M059J (cell line): ENCODE data around the gene ARL8A. TPM values are rescaled to one million over a fixed set of nuclear protein-coding genes. Genes with fewer than 3 reads are reported as not detected.
"Not testable (repeated sequence)": the region's sequence is repeated elsewhere in the genome, so short reads cannot be mapped to it uniquely, and the experiment has no call there.

Experiments used
- DNase-seq: peaks from one replicate; pipeline ENCODE4 v3.0.0-alpha.2; 2012; ENCODE audit warnings: low read depth
- total RNA-seq: library from RNA; depleted of rRNA; stranded (reverse); fragments of >200 nt; shearing (Covaris generic); gene quantifications from 2 replicates; pipeline ENCODE4 v1.2.3, GENCODE V29; 2014

ARL8A gene
- total RNA-seq, 1 experiment from 2014 or later, result 24.7 TPM

DNA sequence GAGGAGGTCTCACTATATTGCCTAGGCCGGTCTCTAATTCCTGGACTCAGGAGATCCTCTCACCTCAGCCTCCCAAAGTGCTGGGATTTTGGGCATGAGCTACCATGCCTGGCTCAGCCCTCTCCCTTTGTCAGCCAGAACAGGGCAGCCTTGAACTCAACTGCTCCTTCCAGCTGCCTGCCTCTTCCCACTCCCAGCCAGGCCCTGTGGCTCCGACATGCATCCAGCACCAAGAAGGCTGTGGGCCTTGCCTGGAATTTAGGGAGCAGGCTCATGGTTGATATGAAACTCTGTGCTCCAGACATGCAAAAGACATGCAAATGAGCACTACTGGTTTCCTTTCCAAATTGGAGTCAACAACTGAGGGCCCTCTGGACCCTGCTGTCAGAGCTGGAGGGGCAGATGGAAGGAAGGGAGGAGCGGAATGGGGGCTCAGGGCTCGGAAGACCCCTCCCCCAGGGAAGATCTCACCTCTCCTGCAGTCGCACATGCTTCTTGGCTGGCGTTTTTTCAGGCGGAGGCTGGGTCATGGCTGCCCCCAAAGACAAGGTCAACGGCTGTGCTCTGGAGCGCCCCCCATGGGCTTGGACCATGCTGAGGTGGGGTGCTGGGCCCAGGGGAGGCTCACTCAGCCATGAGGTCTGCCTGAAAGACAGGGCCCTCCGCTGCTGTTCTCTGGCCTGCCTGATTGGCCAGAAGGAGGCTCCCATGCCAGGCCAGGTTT lies 14.4 kb upstream of the ARL8A start:
- no peak for DNase-seq

DNA sequence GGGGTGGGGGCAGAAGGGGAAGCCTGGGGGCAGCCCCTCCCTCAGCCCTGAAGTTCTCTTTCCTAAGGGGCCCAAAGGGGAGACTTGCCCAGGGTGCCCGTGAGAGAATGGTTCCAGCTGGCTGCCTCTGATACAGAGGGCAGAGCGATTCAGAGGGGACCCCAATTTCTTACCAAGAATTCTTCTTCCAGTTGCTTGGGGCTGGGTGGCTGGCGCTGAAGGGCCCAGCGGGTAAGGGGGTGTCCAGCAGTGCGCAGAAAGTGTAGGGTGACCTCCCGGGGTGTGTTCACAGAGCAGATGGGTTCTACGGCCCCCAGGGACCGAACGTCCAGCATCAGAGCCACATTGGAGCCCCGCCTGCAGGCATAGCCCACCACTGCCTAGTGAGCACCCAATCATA lies 13.4 kb upstream of the ARL8A start:
- DNase-seq, result no peak

DNA sequence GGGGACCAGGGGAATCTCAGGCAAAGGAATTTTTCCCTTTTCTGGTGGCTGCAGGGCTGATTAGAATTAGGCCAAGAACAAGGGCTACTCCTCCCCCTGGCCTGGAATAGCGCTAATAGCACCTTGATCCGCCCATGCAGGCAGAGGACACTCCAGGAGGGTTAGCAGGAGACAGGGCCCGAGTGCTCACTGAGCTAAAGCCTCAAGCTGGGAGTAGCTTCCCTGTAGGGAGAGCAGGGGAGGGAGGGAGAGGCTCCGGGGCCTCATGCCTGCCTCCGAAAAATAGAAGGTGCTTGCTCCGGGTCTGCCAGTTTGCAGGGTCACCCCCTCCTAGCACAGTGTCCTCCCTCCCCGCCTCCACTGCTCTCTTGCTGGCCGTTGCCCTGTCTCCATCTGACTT lies 12.1 kb upstream of the ARL8A start:
- DNase-seq, result no peak

DNA sequence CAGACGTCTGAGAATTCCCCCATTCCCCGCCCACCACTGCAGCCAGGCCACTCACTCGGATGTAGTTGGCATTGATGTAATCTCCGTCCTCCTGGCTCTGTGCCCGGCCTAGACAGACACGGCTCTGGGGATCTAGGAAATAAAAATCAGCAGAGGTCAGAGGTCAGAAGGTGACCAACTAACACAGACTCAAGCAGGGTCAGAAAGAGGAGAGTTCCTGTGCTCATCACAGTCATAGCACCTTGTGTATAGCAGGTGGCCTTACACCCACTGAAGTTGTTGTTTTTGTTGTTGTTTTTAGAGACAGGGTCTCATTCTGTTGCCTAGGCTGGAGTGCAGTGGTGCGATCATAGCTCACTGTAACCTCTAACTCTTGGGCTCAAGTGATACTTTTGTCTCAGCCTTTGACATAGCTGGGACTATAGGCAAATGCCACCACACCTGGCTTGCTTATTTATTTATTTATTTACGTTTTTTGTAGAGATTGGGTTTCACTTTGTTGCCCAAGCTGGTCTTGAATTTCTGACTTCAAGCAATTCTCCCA lies 11.0 kb upstream of the ARL8A start:
- peak; percentile 68 for DNase-seq

DNA sequence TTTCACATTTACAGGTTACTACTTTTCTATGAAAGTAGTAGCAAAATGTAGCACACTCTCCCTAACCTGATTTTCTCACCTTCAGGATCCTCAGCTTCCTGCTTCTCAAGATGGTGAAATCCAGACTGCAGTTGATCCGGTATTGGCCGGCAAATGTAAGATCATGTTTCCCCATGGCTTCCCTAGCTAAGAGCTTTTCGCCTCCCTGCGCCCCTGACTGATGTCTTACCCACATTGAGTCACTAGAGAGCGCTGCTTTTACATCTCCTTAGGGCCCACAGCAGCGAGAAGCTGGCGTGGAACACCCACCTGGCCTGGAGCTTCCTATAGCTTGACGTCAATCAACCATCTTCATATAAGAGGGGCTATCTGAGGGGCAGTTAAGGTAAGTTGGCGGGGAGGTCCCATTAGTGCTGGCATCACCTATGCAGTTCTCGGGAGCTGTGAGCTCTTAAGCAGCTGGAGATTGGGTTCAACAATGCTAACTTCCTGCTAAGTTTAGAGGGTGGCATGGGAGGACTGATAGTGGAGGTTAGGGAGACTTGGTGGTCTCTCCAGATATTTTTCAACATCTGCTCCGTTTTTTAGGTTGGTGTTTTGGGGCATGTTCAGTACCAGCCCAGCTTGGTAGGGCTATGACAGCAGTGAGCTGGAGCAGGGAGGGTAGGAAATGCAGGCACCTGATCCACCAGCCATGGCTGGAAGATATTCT lies 10.4 kb upstream of the ARL8A start:
- peak; percentile 59 for DNase-seq

DNA sequence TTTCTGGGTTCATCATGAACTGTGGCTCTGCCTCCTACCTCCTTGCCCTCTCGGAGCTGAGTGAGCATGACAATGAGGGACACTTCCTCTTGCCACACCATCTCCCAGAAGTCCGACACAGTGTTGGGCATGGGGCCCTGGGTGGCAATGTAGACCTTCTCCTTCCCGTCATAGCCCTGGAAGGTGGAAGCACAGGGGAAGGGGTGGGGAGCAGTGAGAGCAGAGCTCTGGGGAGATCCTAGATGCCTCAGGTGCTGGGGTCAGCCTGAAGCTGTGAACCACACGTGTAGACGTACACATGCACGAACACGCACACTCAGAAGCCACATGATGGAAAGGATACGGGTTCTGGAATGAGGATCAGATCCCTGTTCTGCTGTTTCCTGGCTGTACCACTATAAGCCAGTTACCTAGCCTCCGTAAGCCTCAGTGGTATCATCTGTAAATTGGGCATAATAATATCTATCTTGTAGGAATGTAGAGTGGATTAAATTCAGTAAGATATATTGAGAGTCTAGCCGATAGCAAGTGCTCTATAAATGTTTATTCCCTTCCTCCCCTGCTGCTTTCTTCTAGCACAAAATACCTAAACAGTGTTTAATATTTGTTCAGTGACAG lies 9.7 kb upstream of the ARL8A start:
- no peak for DNase-seq

DNA sequence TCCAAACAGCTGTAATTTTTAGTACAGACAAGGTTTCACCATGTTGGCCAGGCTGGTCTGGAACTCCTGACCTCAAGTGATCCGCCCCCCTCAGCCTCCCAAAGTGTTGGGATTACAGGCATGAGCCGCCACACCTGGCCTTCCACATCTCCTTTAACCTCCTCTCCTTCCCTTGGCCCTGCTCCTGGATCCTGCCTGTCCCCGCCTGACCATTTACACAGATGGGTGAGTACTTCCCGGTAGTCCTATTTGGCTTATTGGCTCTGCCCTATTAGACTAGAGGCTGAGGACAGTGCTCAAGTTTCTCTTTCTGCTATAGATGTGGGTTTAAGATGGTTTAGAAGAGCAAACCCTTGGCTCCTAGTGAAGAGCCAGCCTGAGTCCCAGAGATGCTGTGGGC lies 8.7 kb upstream of the ARL8A start:
- no peak for DNase-seq

DNA sequence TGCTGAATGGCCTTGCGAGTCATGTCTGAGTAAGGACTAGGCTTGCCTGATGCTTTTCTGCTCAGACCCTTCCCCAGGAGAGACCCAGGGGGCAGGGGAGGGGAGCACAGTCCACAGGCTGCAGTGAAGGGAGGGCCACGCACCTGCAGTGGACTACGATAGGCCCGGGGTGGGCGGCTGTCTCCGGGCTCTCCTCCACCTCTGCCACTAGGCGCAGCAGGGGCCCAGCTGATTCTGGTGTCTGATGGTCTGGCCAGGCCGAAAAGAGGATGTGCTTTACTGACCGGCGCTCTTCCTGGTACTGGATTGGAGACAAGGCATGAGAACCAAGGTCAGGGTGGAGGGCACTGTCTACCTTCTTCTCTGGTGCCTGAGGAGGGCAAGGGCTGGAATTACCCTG lies 7.9 kb upstream of the ARL8A start:
- DNase-seq, result no peak

DNA sequence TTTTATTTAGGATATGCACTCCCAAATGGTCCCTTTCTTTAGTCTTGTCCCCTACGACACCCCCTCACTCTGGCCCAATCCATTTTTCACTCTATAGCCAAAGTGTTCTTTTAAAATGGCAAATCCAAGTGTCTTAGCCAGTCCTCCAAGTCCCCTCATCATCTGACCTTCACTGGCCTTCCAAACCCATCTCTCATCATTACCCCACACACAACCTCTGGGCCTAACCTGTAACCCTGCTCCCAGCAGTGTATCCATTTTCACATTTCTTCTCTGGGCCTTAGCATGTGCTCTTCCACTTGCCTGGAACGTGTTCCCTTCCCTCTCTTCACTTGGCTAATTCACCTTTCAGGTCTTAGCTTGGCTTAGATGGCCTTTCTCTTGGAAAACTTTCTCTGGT lies 6.5 kb upstream of the ARL8A start:
- DNase-seq, result no peak

DNA sequence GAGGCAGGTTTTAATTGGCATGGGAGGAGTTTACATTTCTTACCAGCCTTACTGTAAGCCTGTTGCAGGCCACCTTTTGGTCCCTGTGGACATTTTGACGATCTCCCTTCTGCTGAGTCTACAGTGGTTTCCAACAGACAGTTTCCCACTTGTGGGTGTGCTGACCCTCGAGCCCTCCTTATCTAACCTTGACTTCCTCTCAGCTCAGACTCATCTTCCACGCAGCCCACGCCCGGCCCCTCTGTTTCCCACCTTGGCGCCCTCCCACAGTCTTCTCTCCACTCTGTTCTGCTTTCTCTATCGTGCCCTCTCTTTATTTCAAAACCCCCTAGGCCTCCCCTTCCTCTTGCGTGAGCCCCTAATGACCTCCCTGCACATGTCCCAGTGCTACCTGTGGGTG lies 6.1 kb upstream of the ARL8A start:
- no peak for DNase-seq

DNA sequence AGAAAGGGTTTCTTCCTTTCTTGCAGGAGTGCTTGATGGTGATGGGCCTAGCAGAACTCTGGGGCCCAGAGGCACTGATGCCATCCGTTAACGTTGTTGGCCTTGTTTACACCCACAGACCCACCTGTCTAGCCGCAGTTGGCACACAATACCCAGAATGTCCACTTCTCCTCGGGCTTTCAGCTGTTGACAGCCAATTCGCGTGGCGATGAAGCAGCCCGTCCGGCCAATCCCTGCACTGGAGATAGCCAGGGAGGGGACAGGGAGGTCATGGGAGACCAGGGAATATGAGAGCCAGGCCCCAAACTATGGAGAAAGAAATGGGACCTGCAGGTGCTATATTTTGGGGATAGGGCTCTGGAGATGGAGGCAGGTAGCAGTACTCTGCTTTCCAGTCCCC lies 5.7 kb upstream of the ARL8A start:
- DNase-seq, result no peak

DNA sequence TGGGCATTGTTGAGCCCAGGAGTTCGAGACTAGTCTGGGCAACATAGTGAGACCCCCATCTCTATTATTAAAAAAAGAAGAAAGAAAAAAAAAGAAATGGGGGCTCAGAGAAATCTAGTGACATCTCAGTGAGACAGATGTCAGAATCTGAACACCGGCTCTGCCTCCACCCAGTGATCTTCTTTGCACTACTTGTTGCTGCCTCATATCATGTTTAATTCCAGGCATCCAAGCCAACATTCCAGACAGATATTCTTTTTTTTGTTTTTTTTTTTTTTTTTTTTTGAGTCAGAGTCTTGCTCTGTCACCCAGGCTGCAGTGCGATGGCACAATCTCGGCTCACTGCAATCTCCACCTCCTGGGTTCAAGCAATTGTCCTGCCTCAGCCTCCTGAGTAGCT lies 5.0 kb upstream of the ARL8A start:
- no peak for DNase-seq

DNA sequence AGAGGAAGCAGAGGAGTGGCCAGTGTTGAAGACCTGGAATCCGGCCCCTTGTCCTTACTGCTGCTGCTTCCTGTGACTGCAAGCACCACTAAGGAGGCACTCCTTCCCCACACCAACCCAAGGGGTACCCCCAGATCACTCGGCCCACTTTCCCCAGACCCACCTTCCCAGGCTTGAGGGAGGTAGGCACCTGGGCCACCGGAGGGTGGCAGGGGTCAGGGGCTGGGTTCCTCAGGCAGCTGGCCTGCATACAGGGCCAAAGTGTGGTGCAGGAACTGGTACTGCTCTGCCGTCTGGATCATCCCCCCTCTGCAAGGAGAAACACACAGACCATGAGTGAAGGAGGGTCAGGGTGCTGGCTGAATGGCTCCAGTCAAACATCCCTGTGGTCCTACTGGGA lies 3.9 kb upstream of the ARL8A start:
- DNase-seq, result no peak

DNA sequence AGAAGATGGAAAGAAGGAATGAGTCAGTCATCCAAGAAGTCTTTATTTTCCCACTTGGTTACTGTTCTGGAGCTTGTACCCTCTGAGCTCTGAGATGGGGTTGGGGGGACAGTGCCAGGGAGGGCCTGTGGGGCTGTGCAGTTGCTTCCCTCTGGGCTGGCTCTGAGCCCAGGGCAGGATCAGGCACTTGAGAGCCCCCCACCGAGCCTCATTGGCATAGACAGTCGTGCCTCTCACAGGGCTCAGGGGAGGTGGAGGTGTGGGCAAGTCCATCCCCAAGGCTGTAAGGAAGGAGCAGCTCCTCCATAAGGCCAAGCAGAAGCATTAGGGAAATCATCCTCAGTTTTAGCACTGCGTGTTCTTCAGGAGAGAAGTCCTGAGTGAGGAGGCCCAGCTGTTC lies 2.5 kb upstream of the ARL8A start:
- no peak for DNase-seq

DNA sequence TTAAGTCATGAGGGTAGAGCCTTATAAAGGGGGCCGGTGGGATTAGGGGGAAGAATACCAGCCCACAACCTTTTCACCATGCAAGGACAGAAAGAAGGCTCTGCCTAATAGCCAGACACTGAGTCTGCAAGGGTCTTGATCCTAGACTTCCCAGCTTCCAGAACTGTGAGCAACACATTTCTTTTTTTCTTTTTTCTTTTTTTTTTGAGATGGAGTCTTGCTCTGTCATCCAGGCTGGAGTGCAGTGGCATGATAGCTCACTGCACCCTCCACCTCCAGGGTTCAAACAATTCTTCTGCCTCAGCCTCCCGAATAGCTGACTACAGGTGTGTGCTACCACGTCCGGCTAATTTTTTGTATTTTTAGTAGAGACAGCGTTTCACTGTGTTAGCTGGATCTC lies 1.7 kb upstream of the ARL8A start:
- no peak for DNase-seq

DNA sequence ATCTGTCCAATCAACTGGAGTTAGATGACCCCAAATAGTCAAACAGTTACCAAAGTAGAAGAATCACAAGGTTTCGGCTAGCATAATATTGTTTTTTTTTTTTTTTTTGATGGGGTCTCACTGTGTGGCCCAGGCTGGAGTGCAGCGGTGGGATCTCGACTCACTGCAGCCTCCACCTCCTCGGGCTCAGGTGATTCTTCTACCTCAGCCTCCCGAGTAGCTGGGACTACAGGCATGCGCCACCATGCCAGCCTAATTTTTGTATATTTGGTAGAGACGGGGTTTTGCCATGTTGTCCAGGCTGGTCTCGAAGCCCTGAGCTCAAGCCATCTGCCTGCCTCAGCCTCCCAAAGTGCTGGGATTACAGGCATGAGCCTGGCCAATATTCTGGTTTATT lies 1.2 kb upstream of the ARL8A start:
- DNase-seq, result not testable (repeated sequence)

DNA sequence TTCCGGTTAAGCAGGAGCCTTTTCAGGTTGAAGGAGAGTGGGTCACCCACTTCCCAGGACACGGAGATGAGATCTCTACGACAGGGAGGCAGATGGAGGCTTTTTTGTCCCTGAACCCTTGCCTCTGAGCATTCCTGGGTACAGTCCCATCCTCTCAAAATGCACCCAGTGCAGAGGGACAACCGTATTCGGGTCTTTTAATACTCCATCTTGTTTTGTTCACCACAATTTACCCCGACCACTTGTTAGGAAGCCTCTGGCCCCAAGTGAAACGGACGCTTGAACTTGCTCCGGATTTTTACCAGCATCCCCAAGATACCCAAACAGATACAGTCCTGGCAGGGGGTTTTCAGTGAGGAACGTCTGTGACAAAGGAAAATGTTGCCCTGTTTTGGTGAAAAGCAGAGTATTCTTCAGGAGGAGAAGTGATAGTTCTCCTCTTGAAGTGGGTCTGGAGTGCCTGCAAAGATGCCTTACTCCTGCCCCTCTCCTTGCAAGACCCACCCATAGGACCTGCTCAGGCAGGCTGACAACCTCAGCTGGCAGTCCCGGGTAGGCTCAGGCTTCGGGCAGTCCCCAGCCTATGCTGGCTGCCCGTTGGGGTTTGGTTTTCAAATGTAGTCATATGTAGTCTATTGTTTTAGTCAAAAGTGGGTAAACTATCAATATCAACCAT lies 669 bp upstream of the ARL8A start:
- no peak for DNase-seq

DNA sequence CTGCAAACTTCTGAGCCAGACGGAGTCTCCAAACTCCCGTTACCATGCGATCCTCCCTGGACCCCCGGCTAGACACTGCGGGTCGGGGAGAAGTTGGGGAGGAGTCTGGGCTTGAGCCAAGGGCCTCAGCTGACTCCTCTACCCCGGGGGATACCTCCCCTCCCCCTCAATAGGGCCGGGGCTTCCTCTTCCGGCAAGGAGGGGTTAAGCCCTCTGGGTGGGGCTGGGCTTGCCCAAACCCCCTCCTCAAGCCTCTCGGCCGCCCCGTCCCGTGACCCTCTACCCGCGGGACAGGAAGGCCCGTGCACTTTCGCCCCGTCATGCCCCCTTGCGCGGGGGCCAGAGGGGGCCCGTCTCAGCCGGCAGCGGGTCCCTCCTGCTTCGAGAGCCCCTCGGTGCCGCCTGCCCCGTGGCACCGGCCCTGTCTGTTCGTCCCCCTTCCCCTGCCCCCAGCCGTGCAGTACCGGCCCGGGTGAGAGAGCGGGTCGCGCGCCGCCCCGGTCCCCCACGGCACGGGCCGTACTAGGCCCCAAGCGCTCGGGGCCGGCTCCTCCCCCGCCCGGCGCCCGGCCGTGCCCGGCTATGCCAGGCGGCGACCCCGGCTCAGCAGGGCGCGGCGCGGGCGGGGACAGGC lies 652 bp downstream of the ARL8A start:
- DNase-seq, result peak; percentile 22

DNA sequence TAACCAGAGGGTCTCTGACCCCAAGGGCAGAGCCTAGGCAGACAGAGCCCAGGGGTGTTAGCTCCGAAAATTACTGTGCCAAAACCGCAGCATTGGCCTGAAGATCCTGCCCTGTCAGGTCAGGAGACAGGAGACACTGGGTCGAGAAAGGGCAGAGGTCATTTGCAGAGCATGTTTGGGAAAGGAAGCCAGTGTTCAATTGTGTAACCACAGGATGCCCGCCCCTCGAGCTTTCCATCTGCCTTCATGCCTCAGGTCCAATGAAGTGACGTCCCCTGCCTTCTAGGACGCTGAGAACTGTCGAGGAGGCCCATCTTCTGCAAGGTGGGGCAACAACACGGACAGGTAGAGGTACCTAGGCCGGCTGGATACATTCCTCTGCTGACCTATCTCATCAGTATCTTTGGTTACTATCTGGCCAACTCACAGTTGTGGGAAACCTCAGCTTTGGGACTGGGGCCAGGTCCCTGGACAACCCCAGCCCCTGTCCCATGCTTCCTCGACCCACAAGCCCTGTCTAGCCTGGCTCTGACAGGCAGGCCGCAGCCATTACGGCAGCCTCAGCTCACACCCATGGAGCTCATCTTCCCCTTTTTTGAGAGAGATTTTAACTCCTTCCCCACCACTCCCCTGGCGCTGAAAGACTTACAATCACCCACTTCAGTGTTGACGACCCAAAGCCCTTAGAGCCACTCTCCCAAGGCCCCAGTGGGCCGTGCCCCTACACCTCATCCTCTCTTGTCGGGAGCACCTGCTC lies 1.3 kb downstream of the ARL8A start:
- DNase-seq, result peak; percentile 40

DNA sequence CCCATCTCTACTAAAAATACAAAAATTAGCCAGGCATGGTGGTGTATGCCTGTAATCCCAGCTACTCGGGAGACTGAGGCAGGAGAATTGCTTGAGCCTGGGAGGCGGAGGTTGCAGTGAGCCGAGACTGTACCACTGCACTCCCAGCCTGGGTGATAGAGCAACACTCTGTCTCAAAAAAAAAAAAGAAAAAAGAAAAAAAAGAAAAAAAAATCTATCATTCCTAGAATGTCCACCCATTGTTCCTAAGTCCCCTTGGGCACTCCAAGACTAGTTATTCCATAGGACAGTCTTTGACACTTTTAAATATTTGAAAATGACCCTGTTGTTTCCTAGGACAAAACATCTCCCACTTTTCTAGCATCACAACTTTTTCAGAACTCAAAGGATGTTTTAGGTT lies 3.1 kb downstream of the ARL8A start:
- not testable (repeated sequence) for DNase-seq

DNA sequence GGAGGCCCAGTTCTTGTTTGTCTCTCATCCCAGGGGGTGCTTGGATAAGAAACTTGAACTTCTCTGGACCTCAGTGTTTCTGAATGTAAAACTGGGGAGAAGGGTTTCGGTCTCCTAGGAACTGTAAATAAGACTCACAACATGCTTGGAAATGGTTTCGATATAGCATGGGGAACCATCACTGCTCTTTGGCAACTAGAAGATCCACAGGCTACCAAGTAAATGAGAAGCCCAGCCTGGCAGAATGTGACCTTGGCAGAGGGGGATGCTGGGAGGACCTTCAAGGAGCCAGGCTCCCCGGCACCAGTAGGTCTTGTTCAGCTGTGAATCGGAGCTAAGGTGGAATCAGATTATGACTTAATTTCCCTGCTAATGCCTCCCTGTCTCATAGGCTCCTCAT lies 3.7 kb downstream of the ARL8A start:
- no peak for DNase-seq
